Keratinocyte (primary cell): ENCODE measurements around the gene GRM1. TPM values are rescaled to one million over a fixed set of nuclear protein-coding genes. Genes with fewer than 3 reads are reported as not detected.

Source experiments
- DNase-seq: peaks from one replicate; pipeline ENCODE4 v3.0.0-alpha.2; 2011; ENCODE audit warnings: low read depth, missing footprints, low spot score
- FAIRE-seq: peaks from 2 replicates; lab custom pipeline; 2011; peaks lifted over from hg19 to GRCh38; lab: Jason Lieb, UNC
- H2AFZ ChIP-seq: 2 replicates; pipeline ENCODE4 v1.6.0; 2012; ENCODE audit warnings: low read length, control low read depth, inconsistent platforms; ENCODE audit not compliant: control insufficient read depth
- H3K27ac ChIP-seq: 2 replicates; pipeline ENCODE4 v1.5.1; 2011; ENCODE audit warnings: low read length; ENCODE audit not compliant: control insufficient read depth, insufficient read depth
- H3K27me3 ChIP-seq: 3 replicates; pipeline ENCODE4 v1.6.0; 2011; ENCODE audit warnings: low read length; ENCODE audit not compliant: control insufficient read depth, insufficient read depth; ENCODE audit errors: extremely low read depth
- H3K36me3 ChIP-seq, 2 experiments: 2 replicates in 1 of 2; 3 replicates in 1 of 2; pipeline ENCODE4 v1.5.1; 2011; ENCODE audit warnings: low read length in 2 of 2, mild to moderate bottlenecking in 1 of 2; ENCODE audit not compliant: control insufficient read depth in 2 of 2, insufficient read depth in 2 of 2; ENCODE audit errors: extremely low read depth in 1 of 2
- H3K4me1 ChIP-seq: 3 replicates; pipeline ENCODE4 v1.5.1; 2011; ENCODE audit warnings: low read length; ENCODE audit not compliant: control insufficient read depth, insufficient read depth; ENCODE audit errors: extremely low read depth
- H3K4me2 ChIP-seq: 3 replicates; pipeline ENCODE4 v1.6.0; 2011; ENCODE audit warnings: low read depth, low read length; ENCODE audit not compliant: control insufficient read depth, insufficient read depth; ENCODE audit errors: extremely low read depth
- H3K4me3 ChIP-seq, 3 experiments: fragments of 200-600 bp in 1 of 3; sonication (generic) in 1 of 3; 2 replicates in 2 of 3; 3 replicates in 1 of 3; pipeline ENCODE4 v1.5.1; 2011 to 2016; ENCODE audit warnings: low read length in 3 of 3, mild to moderate bottlenecking in 3 of 3, control low read depth in 2 of 3, inconsistent platforms in 1 of 3, low read depth in 1 of 3, mixed read lengths in 1 of 3, mixed run types in 1 of 3, moderate library complexity in 1 of 3; ENCODE audit not compliant: control insufficient read depth in 2 of 3, insufficient read depth in 2 of 3; ENCODE audit errors: extremely low read depth in 1 of 3
- H3K79me2 ChIP-seq: 2 replicates; pipeline ENCODE4 v1.6.0; 2012; ENCODE audit warnings: low read length; ENCODE audit not compliant: control insufficient read depth, insufficient read depth
- H3K9ac ChIP-seq: 3 replicates; pipeline ENCODE4 v1.6.0; 2011; ENCODE audit warnings: low read length; ENCODE audit not compliant: control insufficient read depth, insufficient read depth; ENCODE audit errors: extremely low read depth
- H3K9me1 ChIP-seq: 3 replicates; pipeline ENCODE4 v1.6.0; 2011; ENCODE audit warnings: low read length; ENCODE audit not compliant: control insufficient read depth, insufficient read depth; ENCODE audit errors: extremely low read depth
- H3K9me3 ChIP-seq: 2 replicates; pipeline ENCODE4 v1.5.1; 2012; ENCODE audit warnings: low read depth, low read length; ENCODE audit not compliant: control insufficient read depth
- H4K20me1 ChIP-seq: 3 replicates; pipeline ENCODE4 v1.6.0; 2011; ENCODE audit warnings: low read length; ENCODE audit not compliant: control insufficient read depth, insufficient read depth; ENCODE audit errors: extremely low read depth
- CTCF ChIP-seq, 3 experiments: IDR thresholded peaks in 1 of 3; conservative IDR thresholded peaks in 1 of 3; optimal IDR thresholded peaks in 1 of 3; 2 replicates in 2 of 3; 3 replicates in 1 of 3; pipeline versions ENCODE3 to v1.5.1; 2011; ENCODE audit warnings: low read length in 3 of 3, mild to moderate bottlenecking in 3 of 3, moderate library complexity in 2 of 3, control low read depth in 1 of 3, inconsistent platforms in 1 of 3; ENCODE audit not compliant: insufficient read depth in 2 of 3; ENCODE audit errors: extremely low read depth in 1 of 3
- EZH2 ChIP-seq: IDR thresholded peaks from one replicate; pipeline ENCODE4 v1.6.1; 2012; ENCODE audit warnings: inconsistent platforms, mild to moderate bottlenecking, low read length, moderate library complexity
- dilution Hi-C: fragments of 300-500 bp; cut with MboI; formaldehyde crosslinking; loops from one replicate; pipeline ENCODE4 v1.7.0; 2020; ENCODE audit warnings: low sequenced_read_pairs; ENCODE audit not compliant: extremely low pct_ligation_motif_present
- polyA plus RNA-seq, 5 experiments: library from polyadenylated mRNA; depleted of rRNA in 3 of 5; stranded (reverse) in 3 of 5; stranded (forward) in 1 of 5; unstranded in 1 of 5; fragments of >200 nt; gene quantifications; 1 replicate in 1 of 5; 2 replicates in 3 of 5; 3 replicates in 1 of 5; pipeline versions ENCODE4 v1.2.1 to v1.2.3, GENCODE V29; 2011 to 2012; ENCODE audit warnings: missing spikeins in 2 of 5, low read depth in 1 of 5, low replicate concordance in 1 of 5

GRM1 gene
- polyA plus RNA-seq, 1 donor (not counting 4 experiments of a cell fraction or from before 2014, with no cell fraction given), result not detected

- H3K36me3 ChIP-seq, result no peaks in the 10 kb centered on the region
- no peaks in the 10 kb centered on the region for H3K27me3 ChIP-seq
- no peaks in the 10 kb centered on the region for H4K20me1 ChIP-seq
- H3K9me3 ChIP-seq, result no peaks in the 10 kb centered on the region
- no peak overlapping the region for H2AFZ ChIP-seq
- H3K79me2 ChIP-seq, result no peaks in the 10 kb centered on the region
- no peaks in the 10 kb centered on the region for H3K9me1 ChIP-seq
- no peak overlapping the region for H3K4me3 ChIP-seq
- DNase-seq (no peak), FAIRE-seq (no peak)
- no peaks in the 10 kb centered on the region for H3K4me1 ChIP-seq
- H3K4me2 ChIP-seq, result no peak overlapping the region
- no peak overlapping the region for H3K9ac ChIP-seq
- TF ChIP-seq CTCF (optimal IDR thresholded peaks at IDR 0.05 in 1 of 3, IDR thresholded peaks at IDR 0.05 in 1 of 3, conservative IDR thresholded peaks at IDR 0.05 in 1 of 3; ENCODE audit: extremely low read depth in 1 of 3, insufficient read depth in 2 of 3, low read length in 3 of 3) (no peak), EZH2 (no peak)
- no peak overlapping the region for H3K27ac ChIP-seq
- dilution Hi-C loops, result no loop called here
These were observed 269.0 kb downstream of the GRM1 start for GRCh38 chr6:146297815-146298214.

- H3K9me1 ChIP-seq, result no peaks in the 10 kb centered on the region
- H4K20me1 ChIP-seq, result no peaks in the 10 kb centered on the region
- H3K4me1 ChIP-seq, result no peaks in the 10 kb centered on the region
- H3K4me2 ChIP-seq, result no peak overlapping the region
- H3K36me3 ChIP-seq, result no peaks in the 10 kb centered on the region
- no peak overlapping the region for H2AFZ ChIP-seq
- no peak overlapping the region for H3K4me3 ChIP-seq
- no peaks in the 10 kb centered on the region for H3K27me3 ChIP-seq
- no peaks in the 10 kb centered on the region for H3K79me2 ChIP-seq
- no peak overlapping the region for H3K9ac ChIP-seq
- FAIRE-seq, result no peak
- H3K27ac ChIP-seq, result no peak overlapping the region
- dilution Hi-C loops, result no loop called here
- no peak for TF ChIP-seq EZH2
- TF ChIP-seq CTCF (optimal IDR thresholded peaks at IDR 0.05 in 1 of 3, IDR thresholded peaks at IDR 0.05 in 1 of 3, conservative IDR thresholded peaks at IDR 0.05 in 1 of 3; ENCODE audit: extremely low read depth in 1 of 3, insufficient read depth in 2 of 3, low read length in 3 of 3), result no peak
- DNase-seq, result no peak
- no peaks in the 10 kb centered on the region for H3K9me3 ChIP-seq
These were observed 271.7 kb downstream of the GRM1 start for GRCh38 chr6:146300521-146300920.
